K562 (cell line): Measurements from ENCODE around the gene CRCP. TPM values are rescaled to one million over a fixed set of nuclear protein-coding genes. Genes with fewer than 3 reads are reported as not detected.

ENCODE experiments used
- ATAC-seq: fragments of 200-7000 bp; cut with Tn5 transposase; 3 replicates; pipeline ENCODE4 v1.9.1; 2020; ENCODE audit warnings: moderate library complexity
- BruUV-seq: library from RNA; stranded (reverse); fragments of 400-500 nt; replicated peaks from 2 replicates; lab custom pipeline; 2021; lab: Mats Ljungman, UMichigan
- CTCF ChIA-PET: fragments of 300-600 bp; formaldehyde crosslinking; extraction: SDS; loops from one replicate; lab custom pipeline; 2021; ENCODE audit warnings: low intra/inter-chr PET ratio; lab: Yijun Ruan, JAX
- POLR2A ChIA-PET: fragments of 300-600, 350-650 bp; sonication (Branson Sonifier 250); formaldehyde crosslinking; extraction: SDS; loops from one replicate; lab custom pipeline; 2021; ENCODE audit warnings: antibody characterized with exemption, inconsistent platforms; lab: Yijun Ruan, JAX
- DNase-seq, 4 experiments: peaks; one replicate each; pipeline versions ENCODE4 v3.0.0 to v3.0.0-alpha.2; 2011 to 2018; ENCODE audit warnings: low spot score in 3 of 4, mixed read lengths in 3 of 4; ENCODE audit errors: extremely low read depth in 1 of 4
- FAIRE-seq: peaks from 2 replicates; lab custom pipeline; 2011; peaks lifted over from hg19 to GRCh38; lab: Jason Lieb, UNC
- H2AFZ ChIP-seq: 2 replicates; pipeline ENCODE4 v1.6.0; 2011; ENCODE audit warnings: low read depth, low read length, control low read depth, inconsistent platforms
- H3K27ac ChIP-seq: fragments of 200-600 bp; 3 replicates; pipeline ENCODE4 v1.8.0; 2011; ENCODE audit warnings: low read depth, mild to moderate bottlenecking, control low read depth, inconsistent platforms, low read length, moderate library complexity, mixed read lengths; ENCODE audit errors: extremely low read depth
- H3K27me3 ChIP-seq, 2 experiments: fragments of 300-600 bp in 1 of 2; 2 replicates in 1 of 2; 3 replicates in 1 of 2; pipeline versions ENCODE4 v1.6.0 to v1.8.0; 2011; ENCODE audit warnings: inconsistent platforms in 2 of 2, low read length in 2 of 2, mild to moderate bottlenecking in 1 of 2, mixed read lengths in 1 of 2, moderate library complexity in 1 of 2; ENCODE audit not compliant: control insufficient read depth in 2 of 2, insufficient read depth in 2 of 2
- H3K36me3 ChIP-seq: fragments of 300-600 bp; 3 replicates; pipeline ENCODE4 v1.8.0; 2011; ENCODE audit warnings: mild to moderate bottlenecking, low read length, inconsistent platforms; ENCODE audit not compliant: control insufficient read depth, insufficient read depth
- H3K4me1 ChIP-seq, 2 experiments: fragments of 200-600 bp in 1 of 2; replicated peaks in 1 of 2; 2 replicates in 1 of 2; 3 replicates in 1 of 2; pipeline versions ENCODE4 v1.5.1 to v1.8.0; 2011; ENCODE audit warnings: inconsistent platforms in 2 of 2, low read length in 2 of 2, mild to moderate bottlenecking in 1 of 2, mixed read lengths in 1 of 2, moderate library complexity in 1 of 2; ENCODE audit not compliant: control insufficient read depth in 2 of 2, insufficient read depth in 2 of 2
- H3K4me2 ChIP-seq: 2 replicates; pipeline ENCODE4 v1.6.1; 2011; ENCODE audit warnings: low read length, control low read depth, inconsistent platforms, mixed read lengths; ENCODE audit not compliant: insufficient read depth
- H3K4me3 ChIP-seq: fragments of 200-600 bp; sonication (generic), shearing (Covaris generic); 2 replicates; pipeline ENCODE4 v1.5.1; 2016; ENCODE audit warnings: control low read depth, inconsistent platforms
- H3K79me2 ChIP-seq: fragments of 200-600 bp; 3 replicates; pipeline ENCODE4 v1.8.0; 2011; ENCODE audit warnings: low read length, inconsistent platforms; ENCODE audit not compliant: control insufficient read depth, insufficient read depth
- H3K9ac ChIP-seq, 2 experiments: 2 replicates each; pipeline versions ENCODE4 v1.6.0 to v1.6.1; 2011; ENCODE audit warnings: low read depth in 2 of 2, low read length in 2 of 2, control low read depth in 1 of 2, inconsistent platforms in 1 of 2, mild to moderate bottlenecking in 1 of 2, mixed read lengths in 1 of 2; ENCODE audit not compliant: insufficient read depth in 1 of 2
- H3K9me1 ChIP-seq: one replicate; pipeline ENCODE4 v1.6.0; 2011; ENCODE audit warnings: inconsistent platforms, mild to moderate bottlenecking, low read length, moderate library complexity; ENCODE audit not compliant: control insufficient read depth, insufficient read depth
- H3K9me3 ChIP-seq: replicated peaks from 2 replicates; pipeline ENCODE4 v1.5.1; 2011; ENCODE audit warnings: low read depth, low read length, inconsistent platforms; ENCODE audit not compliant: control insufficient read depth, insufficient read depth
- H4K20me1 ChIP-seq: replicated peaks from 2 replicates; pipeline ENCODE4 v1.6.1; 2011; ENCODE audit warnings: low read length, inconsistent platforms, mixed read lengths; ENCODE audit not compliant: control insufficient read depth, insufficient read depth
- ARID1B ChIP-seq: fragments of 450-650 bp; IDR thresholded peaks from 2 replicates; pipeline ENCODE4 v1.6.1; 2016; ENCODE audit warnings: antibody characterized with exemption, mild to moderate bottlenecking, inconsistent platforms
- ERF ChIP-seq: fragments of 450-650 bp; formaldehyde crosslinking; IDR thresholded peaks from 2 replicates; pipeline ENCODE4 v1.4.0; 2020; ENCODE audit warnings: mild to moderate bottlenecking, mixed read lengths
- HLTF ChIP-seq: fragments of 450-650 bp; IDR thresholded peaks from 2 replicates; pipeline ENCODE4 v1.6.1; 2016
- MCM2 ChIP-seq: fragments of 450-650 bp; IDR thresholded peaks from 2 replicates; pipeline ENCODE4 v1.6.1; 2017; ENCODE audit warnings: low read depth, mild to moderate bottlenecking
- NR4A1 ChIP-seq, 2 experiments: fragments of 250-450 bp in 1 of 2; fragments of 450-650 bp in 1 of 2; sonication (Bioruptor Pico) in 1 of 2; IDR thresholded peaks; 2 replicates each; pipeline versions ENCODE4 v1.4.0 to v1.6.1; 2016 to 2020; ENCODE audit warnings: mild to moderate bottlenecking in 2 of 2, missing compliant biosample characterization in 1 of 2, missing genetic modification characterization in 1 of 2, moderate library complexity in 1 of 2
- POLR2A ChIP-seq: fragments of 450-650 bp; conservative IDR thresholded peaks from 2 replicates; pipeline ENCODE4 v1.6.1; 2016
- SMARCA4 ChIP-seq: fragments of 450-650 bp; IDR thresholded peaks from 2 replicates; pipeline ENCODE4 v1.6.1; 2016
- ZBED1 ChIP-seq: IDR thresholded peaks from 2 replicates; pipeline ENCODE4 v1.6.1; 2014
- ZNF586 ChIP-seq: fragments of 450-650 bp; formaldehyde crosslinking; conservative IDR thresholded peaks from 2 replicates; pipeline ENCODE4 v1.4.0; 2020; ENCODE audit warnings: mild to moderate bottlenecking, moderate library complexity
- WGBS: fragments of 100-300 bp; shearing (Covaris generic); methylation state at CpG from one replicate; pipeline ENCODE4 v1.1.6; 2016; ENCODE audit warnings: low coverage, mixed read lengths; ENCODE audit not compliant: insufficient coverage; ENCODE audit errors: missing lambda C conversion rate; 5-methylcytosine and 5-hydroxymethylcytosine counted together
- in situ Hi-C: fragments of 300-500 bp; cut with MboI; formaldehyde crosslinking; loops from 4 replicates; pipeline ENCODE4 v1.15.0; 2018; ENCODE audit warnings: inconsistent platforms, mixed read lengths
- intact Hi-C: fragments of 100-400 bp; cut with micrococcal nuclease; formaldehyde crosslinking; loops from 2 replicates; pipeline ENCODE4 v1.14.2; 2022
- polyA plus RNA-seq, 8 experiments: library from polyadenylated mRNA; depleted of rRNA in 4 of 8; stranded (reverse) in 5 of 8; unstranded in 3 of 8; fragments of >200 nt; fragmentation: Nextera tagmentation in 2 of 8; fragmentation: Illumina TruSeq in 1 of 8; extraction: Ambion mirVana in 2 of 8; extraction: Trizol in 1 of 8; gene quantifications; 2 replicates each; pipeline versions ENCODE4 v1.2.1 to v1.2.3, GENCODE V29; 2011 to 2014; ENCODE audit warnings: inconsistent platforms in 1 of 8, missing spikeins in 1 of 8
- total RNA-seq, 7 experiments: library from RNA; depleted of rRNA in 6 of 7; stranded (reverse); fragments of >200 nt in 6 of 7; fragmentation: Illumina TruSeq in 2 of 7; extraction: Trizol in 2 of 7; gene quantifications; 2 replicates each; pipeline versions ENCODE4 v1.2.1 to v1.2.3, GENCODE V29; 2011 to 2021; ENCODE audit warnings: low replicate concordance in 1 of 7
- TF ChIP-seq, protein P1 (sequence below): sonication (generic); formaldehyde crosslinking; IDR thresholded peaks from 2 replicates; pipeline ENCODE4 v1.8.0; 2023; ENCODE audit warnings: missing genetic modification reagents, mild to moderate bottlenecking, borderline replicate concordance

The CRCP gene
- total and polyA plus RNA-seq, 9 of the 15 experiments (the other 6 are each of a cell fraction or from before 2014, with no cell fraction given): 22.1 to 58.3 (median 43.4) TPM

DNA sequence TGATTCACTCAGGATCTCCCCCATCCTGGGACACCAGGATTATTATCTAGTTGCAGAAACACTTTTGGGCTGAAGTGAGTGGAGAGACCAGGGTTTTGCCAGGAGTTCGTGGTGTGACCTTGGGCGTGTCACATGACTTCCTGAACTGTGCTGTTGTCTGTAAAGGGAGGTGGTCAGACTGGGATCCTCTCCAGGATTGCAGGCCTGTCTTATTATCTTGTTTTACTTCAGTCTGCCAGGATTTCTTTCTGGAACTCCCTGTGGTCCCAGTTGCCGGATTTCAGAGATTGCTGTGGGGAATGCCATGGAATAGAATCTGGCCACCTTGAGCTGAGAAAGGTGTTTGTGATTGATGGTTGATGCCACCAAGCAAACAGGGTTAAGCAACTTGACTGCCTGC lies 35.8 kb downstream of the CRCP start (continued):
- TF ChIP-seq, protein P1, sequence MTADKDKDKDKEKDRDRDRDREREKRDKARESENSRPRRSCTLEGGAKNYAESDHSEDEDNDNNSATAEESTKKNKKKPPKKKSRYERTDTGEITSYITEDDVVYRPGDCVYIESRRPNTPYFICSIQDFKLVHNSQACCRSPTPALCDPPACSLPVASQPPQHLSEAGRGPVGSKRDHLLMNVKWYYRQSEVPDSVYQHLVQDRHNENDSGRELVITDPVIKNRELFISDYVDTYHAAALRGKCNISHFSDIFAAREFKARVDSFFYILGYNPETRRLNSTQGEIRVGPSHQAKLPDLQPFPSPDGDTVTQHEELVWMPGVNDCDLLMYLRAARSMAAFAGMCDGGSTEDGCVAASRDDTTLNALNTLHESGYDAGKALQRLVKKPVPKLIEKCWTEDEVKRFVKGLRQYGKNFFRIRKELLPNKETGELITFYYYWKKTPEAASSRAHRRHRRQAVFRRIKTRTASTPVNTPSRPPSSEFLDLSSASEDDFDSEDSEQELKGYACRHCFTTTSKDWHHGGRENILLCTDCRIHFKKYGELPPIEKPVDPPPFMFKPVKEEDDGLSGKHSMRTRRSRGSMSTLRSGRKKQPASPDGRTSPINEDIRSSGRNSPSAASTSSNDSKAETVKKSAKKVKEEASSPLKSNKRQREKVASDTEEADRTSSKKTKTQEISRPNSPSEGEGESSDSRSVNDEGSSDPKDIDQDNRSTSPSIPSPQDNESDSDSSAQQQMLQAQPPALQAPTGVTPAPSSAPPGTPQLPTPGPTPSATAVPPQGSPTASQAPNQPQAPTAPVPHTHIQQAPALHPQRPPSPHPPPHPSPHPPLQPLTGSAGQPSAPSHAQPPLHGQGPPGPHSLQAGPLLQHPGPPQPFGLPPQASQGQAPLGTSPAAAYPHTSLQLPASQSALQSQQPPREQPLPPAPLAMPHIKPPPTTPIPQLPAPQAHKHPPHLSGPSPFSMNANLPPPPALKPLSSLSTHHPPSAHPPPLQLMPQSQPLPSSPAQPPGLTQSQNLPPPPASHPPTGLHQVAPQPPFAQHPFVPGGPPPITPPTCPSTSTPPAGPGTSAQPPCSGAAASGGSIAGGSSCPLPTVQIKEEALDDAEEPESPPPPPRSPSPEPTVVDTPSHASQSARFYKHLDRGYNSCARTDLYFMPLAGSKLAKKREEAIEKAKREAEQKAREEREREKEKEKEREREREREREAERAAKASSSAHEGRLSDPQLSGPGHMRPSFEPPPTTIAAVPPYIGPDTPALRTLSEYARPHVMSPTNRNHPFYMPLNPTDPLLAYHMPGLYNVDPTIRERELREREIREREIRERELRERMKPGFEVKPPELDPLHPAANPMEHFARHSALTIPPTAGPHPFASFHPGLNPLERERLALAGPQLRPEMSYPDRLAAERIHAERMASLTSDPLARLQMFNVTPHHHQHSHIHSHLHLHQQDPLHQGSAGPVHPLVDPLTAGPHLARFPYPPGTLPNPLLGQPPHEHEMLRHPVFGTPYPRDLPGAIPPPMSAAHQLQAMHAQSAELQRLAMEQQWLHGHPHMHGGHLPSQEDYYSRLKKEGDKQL: no peak

DNA sequence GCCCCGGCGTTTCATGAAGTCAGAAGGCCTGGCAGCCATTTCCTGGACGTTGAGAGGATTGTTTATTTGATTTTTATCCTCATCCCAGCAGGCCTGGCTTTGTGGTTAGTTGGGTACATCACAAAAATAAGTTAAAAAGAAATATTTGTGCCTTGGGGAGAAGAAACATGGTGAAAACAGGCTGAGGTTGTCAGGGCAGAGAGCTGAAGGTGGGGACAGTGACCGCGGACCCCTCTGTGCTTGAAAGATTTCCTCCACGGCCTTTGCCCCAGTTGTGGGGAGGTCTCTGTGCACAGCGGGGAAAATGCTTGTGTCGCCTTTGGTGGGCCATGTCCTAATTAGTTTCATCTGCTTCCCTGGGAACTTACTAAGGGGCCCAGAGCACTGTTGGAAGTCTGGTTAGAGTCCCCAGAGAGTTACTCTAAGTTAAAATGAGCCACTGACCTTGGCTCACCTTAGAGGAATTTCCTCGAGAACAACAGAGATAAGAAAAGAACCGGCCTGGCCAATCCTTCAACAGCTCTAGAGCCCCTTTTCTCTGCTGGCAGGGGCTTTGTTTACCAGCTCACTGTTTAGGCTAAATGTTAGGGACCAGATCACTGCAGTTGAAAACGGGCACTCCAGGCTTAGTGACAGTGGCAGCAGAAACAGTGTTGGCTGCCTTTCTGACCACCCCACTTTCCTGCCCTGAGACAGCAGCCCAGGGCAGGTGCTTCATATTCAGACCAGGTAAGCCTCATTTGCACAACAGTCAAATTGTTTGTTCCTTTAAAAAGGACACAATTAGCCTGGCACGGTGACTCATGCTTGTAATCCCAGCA lies 37.9 kb downstream of the CRCP start:
- 76% methylated on average over 12 of the region's 12 CpGs for WGBS
- Histone ChIP-seq H3K27me3 (no peaks in the 10 kb centered on the region), H3K9ac (no peak overlapping the region), H4K20me1 (peaks cover 14% of the 10 kb centered on the region), H3K79me2 (peaks cover 10% of the 10 kb centered on the region; the same call in 2 of the 3 replicates), H3K4me1 (peaks cover 6 to 9% of the 10 kb centered on the region in 2 experiments; a peak in 4 of 5 replicates), H3K4me3 (no peak overlapping the region), H3K4me2 (no peak overlapping the region), H3K27ac (no peak overlapping the region), H2AFZ (no peak overlapping the region), H3K36me3 (peaks cover 93% of the 10 kb centered on the region), H3K9me3 (no peaks in the 10 kb centered on the region), H3K9me1 (no peaks in the 10 kb centered on the region)
- ATAC-seq (no peak), FAIRE-seq (no peak), DNase-seq (no peak)
- intact Hi-C loops (no loop called here), in situ Hi-C loops (no loop called here)
- POLR2A ChIA-PET: no interaction called here
- CTCF ChIA-PET: no interaction called here
- BruUV-seq: TSS peak; percentile 45
- TF ChIP-seq ARID1B (no peak), ZNF586 (CRISPR knock-in tag) (no peak), ZBED1 (no peak), ERF (no peak), MCM2 (no peak), POLR2A (no peak), NR4A1 (CRISPR knock-in tag; IDR thresholded peaks at IDR 0.05) (no peak), NR4A1 (tag; IDR thresholded peaks at IDR 0.05) (no peak), HLTF (no peak), SMARCA4 (no peak)
